Ecto neural progenitor cell (in vitro differentiated cells): Measurements from ENCODE around the gene NOXO1.
"Not testable (repeated sequence)": the region's sequence is repeated elsewhere in the genome, so short reads cannot be mapped to it uniquely, and the experiment has no call there.

Source experiments
- DNase-seq: peaks from one replicate; pipeline ENCODE4 v3.0.0-alpha.2; 2018; ENCODE audit warnings: low spot score

The NOXO1 gene

DNA sequence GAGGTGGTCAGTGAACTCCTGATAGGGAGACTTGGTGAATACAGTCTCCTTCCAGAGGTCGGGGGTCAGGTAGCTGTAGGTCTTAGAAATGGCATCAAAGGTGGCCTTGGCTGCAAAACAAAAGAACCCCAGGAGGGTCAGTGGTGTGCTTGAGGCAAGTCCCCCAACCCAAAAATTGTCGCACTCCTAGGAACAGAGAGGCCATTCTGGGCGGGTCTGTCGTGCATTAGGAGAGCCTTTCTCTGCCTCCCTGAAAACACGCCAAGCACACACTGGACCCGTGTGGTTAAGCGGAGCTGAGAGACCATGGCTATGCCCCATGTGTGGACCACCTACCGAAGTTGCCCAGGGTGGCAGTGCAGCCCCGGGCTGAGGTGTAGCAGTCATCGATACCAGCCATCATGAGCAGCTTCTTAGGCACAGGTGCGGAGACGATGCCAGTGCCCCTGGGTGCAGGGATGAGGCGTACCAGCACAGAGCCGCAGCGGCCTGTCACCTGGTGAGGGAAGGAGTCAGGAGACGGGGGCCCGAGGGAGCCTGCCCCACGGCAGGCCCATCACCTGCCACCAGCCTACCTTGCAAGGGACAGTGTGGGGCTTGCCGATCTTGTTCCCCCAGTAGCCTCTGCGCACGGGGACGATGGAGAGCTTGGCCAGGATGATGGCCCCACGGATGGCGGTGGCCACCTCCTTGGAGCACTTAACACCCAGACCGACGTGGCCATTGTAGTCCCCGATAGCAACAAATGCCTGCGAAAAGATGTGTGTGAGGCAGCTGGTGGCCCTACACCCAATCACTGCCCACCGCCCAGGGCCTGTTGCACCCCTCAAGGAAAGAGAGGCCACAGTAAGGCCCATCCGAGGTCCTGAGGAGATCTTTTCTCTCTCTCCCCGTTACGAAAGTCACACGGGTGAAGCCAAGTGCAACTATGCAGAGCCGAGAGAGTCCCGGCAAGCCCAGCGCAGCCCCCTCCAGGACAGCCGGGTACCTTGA lies 18.8 kb downstream of the NOXO1 start:
- DNase-seq: not testable (repeated sequence)

DNA sequence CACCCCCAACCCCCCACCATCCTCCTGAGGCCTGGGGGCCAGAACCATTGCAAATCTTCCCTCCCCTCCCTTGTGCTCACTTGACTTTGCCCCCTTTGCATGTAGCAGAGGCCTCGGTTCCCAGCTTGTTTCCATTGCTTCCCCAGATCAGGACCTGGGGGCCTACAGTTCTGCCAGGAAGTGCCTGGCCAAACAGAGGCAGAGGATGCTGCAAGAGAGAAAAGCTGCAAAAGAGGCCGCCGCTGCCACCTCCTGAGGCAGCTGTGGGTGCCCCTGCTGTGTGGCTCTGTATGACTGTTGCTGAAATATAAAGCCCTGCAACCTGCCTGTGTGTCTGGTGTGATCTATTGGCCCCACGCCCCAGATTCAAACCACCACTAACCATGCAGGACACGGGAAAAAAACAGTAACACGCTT lies 19.6 kb downstream of the NOXO1 start:
- DNase-seq: no peak

DNA sequence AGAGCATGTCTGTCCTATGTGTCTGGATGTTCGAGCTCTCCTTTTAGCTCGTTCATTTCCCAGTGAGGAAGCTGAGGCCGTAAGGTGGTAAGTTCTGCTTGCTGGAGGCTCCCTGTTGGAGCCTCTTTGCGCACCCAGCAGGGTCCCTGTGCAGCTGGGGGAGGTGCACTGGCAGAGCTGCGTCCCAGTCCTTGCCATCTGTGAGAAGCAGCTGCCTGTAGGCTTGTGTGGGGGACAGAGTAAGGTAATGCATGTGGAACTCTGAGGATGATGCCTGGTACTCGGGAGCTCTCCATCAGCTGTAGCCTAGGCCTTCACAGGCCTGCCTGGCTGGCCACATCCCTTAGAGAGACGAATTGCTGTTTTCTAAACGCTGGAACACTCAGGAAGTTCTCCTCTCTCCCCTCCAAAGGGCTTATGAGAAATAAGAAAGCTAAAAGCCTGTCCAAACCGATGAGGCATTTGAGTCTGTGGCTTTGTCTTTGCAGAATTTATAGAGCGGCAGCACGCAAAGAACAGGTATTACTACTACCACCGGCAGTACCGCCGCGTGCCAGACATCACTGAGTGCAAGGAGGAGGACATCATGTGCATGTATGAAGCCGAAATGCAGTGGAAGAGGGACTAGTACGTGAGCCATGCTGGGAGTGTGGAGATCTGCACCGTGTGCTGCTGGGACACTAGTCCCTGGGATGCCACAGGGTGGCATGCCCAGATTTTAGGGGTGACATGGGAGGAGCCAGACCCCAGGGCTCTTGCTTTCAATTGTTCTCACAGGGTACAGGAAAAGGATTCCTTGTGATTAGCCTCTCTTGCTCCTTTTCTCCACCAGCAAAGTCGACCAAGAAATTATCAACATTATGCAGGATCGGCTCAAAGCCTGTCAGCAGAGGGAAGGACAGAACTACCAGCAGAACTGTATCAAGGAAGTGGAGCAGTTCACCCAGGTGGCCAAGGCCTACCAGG lies 20.3 kb downstream of the NOXO1 start:
- no peak for DNase-seq

DNA sequence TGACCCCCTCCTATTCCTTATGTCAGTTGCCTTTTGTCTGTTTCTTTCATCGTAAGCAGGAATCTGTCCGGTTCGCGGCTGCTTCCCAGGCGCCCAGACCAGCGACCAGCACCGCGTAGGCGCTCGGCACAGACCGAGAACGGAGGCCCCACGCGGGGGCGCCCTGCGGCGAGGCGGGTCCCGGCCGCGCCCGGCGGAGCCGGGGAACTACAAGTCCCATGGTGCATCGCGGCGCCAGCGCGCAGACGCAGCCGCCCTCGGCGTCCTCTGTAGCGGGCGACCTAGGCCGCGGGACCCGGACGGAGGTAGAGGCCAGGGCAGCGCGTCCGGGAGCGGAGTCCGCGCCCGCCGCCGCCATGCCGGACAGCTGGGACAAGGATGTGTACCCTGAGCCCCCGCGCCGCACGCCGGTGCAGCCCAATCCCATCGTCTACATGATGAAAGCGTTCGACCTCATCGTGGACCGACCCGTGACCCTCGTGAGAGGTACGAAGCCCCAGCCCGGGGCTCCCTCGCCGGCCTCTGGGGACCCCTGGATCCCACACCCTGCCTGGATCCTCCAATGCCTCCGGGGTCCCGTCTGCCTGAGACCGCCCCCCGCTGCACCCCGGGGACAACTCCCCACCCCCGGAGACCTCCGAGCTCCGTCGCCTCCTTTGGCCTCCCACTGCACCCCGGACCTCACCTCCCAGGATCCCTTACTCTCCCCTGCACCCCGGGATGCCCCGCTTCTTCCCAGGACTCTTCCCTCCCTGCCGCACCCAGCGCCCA lies 21.8 kb downstream of the NOXO1 start, which contains the start of gene NDUFB10:
Gene NDUFB10 (plus strand): TSS at position 270 of the 771 bp plus-strand sequence. CDS start 87 bp downstream, at position 357.
- DNase-seq: peak; percentile 95

DNA sequence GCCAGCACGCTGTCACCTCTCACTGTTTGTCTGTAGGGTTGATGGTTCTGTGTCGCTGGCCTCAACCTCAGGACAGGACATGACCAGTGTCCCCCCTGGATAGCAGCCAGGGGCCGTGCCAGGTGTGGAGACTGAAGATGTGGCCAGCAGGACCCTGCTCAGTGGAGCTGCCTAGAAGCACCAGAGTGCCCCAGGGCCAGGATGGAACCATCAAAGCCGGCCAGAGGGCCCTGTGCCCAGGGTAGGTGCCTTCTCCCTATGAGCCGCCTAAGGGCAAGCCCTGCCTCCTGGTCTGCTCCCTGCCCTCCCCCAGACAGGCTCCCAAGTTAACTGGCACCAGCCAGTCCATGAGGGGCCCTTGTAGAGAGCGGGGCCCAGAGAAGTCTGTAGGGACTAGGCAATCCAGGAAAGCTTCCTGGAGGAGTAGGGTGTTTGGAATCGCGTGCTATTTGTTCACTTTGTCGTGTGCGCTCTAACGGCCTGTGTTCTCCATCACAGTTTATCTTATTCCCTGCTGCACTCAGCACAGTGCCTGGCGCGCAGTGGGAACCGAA lies 22.5 kb downstream of the NOXO1 start:
- DNase-seq: no peak

DNA sequence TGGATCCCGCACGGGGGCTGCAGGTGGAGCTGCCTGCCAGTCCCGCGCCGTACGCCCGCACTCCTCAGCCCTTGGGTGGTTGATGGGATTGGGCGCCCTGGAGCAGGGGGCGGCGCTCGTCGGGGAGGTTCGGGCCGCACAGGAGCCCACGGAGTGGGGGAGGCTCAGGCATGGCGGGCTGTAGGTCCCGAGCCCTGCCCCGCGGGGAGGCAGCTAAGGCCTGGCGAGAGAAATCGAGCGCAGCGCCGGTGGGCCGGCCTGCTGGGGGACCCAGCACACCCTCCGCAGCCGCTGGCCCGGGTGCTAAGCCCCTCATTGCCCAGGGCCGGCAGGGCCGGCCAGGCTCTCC lies 23.2 kb downstream of the NOXO1 start:
- not testable (repeated sequence) for DNase-seq

DNA sequence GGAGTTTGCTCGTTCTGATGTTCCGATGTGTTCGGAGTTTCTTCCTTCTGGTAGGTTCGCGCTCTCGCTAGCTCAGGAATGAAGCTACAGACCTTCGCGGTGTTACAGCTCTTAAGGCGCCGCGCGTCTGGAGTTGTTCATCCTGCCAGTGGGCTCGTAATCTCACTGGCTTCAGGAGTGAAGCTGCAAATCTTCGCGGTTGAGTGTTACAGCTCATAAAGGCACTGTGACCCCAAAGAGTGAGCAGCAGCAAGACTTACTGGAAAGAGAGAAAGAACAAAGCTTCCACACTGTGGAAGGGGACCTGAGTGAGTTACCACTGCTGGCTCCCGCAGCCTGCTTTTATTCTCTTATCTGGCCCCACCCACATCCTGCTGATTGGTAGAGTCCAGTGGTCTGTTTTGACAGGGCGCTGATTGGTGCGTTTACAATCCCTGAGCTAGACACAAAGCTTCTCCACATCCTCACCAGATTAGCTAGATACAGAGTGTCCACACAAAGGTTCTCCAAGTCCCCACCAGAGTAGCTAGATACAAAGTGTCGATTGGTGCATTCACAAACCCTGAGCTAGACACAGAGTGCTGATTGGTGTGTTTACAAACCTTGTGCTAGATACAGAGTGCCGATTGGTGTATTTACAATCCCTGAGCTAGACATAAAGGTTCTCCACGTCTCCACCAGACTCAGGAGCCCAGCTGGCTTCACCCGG lies 23.7 kb downstream of the NOXO1 start:
- DNase-seq: not testable (repeated sequence)

DNA sequence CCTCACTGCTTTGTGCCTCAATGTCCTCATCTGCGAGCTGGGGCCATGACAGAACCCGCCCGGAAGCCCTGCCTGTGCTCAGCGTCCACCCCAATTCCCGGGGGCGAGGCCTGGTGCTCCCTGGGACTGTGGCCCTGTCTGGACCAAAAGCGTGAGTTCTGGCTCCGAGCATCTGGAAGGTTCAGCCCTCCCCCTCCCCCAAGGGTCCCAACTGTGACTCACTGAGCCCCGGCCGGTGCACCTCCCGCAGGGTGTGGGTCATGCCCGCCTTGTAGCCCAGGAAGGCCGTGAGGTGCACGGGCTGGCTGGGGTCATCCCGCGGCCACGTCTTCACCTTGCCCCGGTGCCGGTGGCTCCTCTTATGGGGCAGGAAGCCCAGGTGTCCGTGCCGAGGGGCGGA lies 27.5 kb downstream of the NOXO1 start:
- no peak for DNase-seq

DNA sequence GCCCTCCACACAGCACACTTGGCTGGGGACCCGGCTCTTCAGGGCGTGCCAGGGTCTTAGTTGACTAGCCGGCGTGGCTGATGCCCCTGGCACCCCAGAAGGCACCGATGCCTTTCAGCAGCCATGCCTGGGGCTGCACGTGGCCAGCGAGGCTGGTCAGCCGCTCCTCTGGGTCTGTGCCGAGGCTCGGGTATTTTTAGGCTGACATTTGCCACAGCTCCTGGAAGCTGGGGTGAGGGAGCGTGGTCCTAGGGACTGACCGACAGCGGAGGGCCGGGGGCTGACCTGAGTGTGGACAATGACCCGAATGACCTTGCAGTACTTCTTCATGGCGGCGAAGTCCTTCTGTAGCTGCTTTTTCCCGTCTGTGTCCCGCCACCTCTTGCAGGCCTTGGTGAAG lies 30.7 kb downstream of the NOXO1 start:
- DNase-seq: no peak

DNA sequence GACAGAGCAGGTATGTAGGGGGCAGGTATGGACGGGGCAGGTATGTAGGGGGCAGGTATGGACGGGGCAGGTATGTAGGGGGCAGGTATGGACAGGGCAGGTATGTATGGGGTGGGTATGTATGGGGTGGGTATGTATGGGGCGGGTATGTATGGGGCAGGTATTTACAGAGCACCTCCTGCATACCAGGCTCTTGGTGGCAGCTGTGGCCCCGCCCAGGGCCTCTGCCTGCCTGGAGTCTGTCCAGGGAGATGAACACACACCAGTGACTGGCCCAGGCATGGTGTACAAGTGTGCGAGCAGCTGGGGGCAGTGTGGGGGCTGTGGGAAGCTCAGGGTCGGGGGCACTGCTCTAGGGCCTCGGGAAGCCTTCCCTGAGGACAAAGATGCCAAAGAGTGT lies 31.2 kb downstream of the NOXO1 start:
- no peak for DNase-seq

DNA sequence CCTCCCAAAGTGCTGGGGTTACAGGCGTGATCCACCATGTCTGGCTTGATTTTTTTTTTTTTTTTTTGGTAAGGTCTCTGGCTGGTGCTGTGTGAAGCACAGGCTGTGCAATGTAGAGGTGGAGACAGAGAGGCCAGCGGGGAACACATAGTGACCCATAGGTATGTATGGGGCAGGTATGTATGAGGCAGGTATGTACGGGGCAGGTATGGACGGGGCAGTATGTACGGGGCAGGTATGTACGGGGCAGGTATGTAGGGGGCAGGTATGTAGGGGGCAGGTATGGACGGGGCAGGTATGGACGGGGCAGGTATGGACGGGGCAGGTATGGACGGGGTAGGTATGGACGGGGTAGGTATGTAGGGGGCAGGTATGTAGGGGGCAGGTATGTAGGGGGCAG lies 31.8 kb downstream of the NOXO1 start:
- DNase-seq: no peak

DNA sequence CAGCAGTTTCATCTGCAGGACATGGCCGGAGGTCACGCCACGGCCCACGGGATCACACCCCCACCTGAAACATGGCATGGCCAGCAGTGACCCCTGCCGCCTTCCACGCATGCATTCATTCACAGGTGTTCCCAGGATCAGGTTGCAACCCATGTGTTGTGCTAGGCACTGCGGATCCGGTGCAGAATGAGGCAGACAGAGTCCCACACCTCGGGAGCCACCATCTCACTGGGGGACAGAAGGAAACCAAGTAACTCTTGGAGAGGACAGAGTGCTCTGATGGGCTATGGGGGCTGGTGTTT lies 33.9 kb downstream of the NOXO1 start:
- no peak for DNase-seq

DNA sequence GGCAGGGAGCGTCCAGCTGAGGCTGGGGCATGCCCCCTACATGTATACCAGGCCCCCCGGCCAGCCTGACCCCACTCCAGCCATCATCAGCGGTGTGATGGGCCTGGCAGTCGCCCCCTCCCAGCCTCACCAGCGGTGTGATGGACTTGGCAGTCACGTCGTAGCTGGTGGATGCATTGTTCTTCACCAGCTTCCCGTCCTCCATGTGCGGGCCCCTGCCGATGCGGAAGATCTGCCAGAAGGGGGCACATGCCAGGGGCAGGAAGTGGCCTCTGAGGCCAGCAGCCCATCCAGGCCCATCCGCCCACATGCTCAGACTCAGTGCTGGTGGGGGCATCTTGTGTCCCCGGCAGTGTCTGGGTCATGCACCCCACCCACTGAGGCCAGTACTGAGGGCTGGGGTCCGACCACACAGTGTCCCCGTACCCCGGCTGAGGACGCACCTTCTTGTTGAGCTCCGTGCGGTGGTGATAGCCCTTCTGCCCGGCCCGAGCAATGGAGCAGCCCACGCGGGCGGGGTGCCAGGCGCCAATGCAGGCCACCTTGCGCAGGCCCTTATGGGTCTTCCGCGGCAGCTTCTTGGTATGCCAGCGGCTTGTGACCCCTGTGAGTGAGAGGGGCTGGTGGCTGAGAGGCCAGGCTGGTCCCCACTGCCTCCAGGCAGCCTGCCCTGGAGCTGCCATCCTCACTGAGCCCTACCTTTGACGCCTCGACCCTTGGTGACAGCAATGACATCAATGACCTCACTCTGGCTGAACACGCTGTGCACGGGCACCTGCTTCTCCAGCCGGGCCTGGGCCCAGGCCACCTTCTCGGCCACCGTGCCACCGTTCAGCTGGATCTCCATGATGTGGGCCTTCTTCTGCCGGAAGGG lies 34.5 kb downstream of the NOXO1 start:
- DNase-seq: no peak

DNA sequence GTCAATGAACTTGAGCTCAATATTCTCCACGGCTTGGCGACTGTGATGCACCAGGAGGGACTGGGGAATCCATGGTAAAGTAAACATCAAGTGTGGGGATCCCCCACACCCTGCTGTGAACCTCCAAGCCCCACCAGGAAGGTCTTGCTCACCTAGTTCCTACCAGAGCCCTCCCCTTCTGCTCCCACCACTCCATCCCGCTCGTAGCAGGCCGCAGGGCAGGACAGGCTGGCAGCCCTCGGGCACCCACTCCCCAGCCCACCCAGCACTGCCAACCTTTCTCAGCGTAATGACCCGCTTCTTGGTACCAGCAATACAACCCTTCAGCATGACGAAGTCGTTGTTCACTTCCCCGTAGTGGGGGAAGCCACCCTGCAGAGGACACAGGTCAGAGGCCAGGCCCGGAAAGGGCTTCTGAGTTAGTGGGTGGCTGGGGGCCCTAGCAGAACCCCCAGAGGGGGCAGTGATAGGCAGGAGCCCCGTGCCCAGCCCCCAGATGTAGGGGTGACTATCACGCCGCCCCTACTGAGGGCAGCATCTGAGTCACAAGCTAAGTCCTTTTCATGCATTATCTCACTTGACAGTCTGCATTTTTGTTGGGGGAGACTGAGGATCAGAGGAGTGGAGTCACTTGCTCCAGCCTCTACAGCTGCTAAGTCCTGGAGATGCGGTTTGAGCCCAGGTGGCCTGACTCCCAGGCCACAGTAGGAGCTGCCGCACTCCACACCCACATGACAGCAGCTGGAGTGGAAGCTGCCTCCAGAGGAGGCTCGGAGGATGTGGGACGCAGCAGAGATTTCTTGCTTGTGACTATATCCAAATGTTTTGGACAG lies 35.5 kb downstream of the NOXO1 start:
- DNase-seq: no peak

DNA sequence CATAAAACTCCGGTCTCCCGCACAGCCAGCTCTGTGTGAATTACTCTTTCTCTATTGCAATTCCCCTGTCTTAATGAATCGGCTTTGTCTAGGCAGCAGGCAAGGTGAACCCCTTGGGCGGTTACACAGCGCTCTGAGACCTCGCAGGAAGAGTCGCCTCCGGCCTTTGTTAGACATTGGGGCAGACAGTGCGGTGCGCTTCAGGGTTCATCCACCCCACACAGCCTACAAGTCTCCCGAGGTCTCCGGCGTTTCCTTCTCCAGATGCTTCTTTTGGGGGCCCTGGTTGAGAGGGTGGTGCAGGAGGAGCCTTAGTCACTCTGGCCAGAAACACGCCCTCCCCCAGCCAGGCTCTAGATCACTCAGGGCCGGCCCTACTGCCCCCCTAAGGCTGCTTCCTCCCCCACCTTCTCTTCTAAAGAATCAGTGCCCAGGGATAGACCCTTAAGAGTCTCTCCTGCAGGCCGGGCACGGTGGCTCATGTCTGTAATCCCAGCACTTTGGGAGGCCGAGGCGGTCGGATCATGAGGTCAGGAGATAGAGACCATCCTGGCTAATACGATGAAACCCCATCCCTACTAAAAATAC lies 36.6 kb downstream of the NOXO1 start:
- DNase-seq: no peak

DNA sequence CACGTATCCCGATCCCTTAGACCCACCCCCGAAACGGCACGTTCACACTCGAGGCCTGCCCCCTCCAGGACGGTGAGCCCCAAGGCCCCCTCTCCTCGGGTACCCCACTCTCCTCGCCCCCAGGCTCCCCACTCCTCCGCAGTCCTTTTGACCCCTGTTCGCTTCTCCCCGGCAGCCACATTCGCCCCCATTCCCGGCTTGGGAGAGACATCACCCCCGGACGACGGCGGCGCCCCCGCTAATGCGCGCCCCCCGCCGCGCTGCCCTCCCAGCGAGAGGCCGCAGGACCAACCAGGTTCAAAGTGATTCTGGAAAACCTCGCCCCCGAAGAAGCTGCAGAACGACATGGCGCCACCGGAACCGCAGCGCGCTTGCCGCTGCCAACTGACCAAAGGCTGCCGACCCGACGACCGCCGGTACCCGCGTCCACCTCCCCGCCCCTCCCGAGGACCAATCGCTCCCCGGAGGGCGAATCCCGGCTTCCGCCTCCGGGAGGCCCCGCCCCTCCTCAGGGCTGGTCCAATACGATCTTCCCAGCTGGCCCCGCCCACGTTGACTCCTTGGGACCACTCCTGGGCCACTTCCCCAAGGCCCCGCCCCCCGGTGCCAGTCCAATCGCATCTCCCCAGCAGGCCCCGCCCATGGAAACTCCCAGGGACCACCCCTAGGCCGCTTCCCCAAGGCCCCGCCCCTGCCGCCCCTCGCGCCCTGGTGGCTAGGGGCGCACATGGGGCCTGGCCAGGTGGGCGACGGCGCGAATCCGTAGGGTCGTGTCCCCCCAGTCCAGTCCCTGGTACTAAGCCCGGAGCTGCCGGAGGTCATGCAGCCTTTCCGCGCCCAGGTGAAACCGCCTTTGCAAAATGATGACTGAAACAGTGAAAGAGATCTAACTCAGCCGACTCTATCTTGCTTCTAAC lies 38.2 kb downstream of the NOXO1 start, which contains the start of gene MSRB1:
Gene MSRB1 (minus strand): TSS at position 390 of the 917 bp plus-strand sequence. CDS start 43 bp downstream, at position 347.
- peak; percentile 100 for DNase-seq

DNA sequence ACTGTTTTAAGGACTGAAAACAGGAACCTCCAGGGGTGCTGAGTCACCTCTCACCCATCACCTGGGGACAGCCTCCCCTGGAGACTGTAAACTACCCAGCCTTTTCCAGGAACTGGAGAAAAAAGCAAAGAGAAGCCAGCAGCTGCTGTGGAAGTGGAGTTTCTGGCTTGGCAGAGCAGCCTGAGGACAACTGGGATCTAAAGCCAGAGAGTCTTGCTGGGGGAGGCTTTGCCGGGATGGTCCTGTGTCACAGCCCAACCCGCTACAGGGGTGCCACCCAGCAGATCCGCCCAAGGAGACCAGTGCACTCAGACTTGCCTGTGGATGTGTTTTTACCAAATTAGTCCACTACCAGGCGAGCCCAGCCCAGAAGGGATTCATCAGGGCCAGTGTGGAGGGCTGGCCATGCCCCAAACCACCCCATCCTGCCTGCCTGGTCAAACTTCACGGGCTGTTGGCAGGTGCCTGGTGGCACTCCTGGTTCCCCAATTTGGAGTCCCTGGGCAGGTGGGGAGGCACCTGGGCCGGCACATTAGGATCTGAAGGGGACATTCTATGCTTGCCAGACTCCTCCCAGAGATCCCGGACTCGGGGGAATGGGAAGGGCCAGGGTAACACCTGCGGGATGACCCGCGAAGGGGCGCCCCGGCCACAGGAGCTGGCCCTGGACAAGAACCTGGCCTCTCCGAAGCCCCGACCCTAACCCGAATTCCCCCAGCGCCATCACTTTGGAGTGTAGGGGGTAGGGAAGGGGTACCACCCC lies 39.0 kb downstream of the NOXO1 start:
- no peak for DNase-seq
